22Rv1 (cell line): Measurements from ENCODE around the gene DENND1A.

Experiments used
- H3K27ac ChIP-seq: fragments of 450-650 bp; 2 replicates; pipeline ENCODE4 v1.5.1; 2017
- ZFX ChIP-seq: fragments of 450-650 bp; IDR thresholded peaks from 2 replicates; pipeline ENCODE4 v1.6.1; 2017; ENCODE audit warnings: antibody characterized with exemption, borderline replicate concordance
- TF ChIP-seq, protein P1 (sequence below): fragments of 450-650 bp; IDR thresholded peaks from 2 replicates; pipeline ENCODE4 v1.5.1; 2017; ENCODE audit warnings: mild to moderate bottlenecking

Gene DENND1A

DNA sequence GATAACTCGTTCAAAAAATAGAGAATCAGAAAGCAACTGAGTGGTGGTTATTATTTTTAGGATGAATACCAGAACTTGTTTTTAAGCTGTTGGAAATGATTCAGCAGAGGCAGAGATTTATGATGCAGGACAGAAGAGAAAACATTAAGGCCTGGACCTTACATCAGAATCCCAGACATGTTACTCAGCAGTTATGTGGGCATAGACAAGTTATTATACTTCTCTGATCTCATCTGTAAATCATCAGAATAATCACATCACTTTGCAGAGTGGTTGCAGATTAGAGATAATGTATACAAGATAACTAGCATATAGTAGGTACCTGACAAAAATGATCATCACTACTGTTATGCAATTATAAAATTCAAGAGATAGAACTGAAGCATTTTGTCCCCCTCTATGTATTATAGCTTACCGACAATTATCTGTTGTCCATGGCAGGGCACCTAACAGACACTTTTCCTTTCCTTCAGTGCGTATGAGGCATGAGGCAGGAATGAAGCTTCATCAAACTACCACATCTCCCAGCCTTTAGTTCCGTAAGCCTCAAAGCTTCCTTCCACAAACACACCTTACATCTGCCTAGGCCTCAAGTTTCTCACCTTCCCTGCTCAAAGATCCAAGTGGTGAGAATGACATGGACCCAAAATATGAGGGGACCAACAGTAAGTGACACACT lies 165.9 kb downstream of the DENND1A start:
- no peak for TF ChIP-seq ZFX
- TF ChIP-seq, protein P1, sequence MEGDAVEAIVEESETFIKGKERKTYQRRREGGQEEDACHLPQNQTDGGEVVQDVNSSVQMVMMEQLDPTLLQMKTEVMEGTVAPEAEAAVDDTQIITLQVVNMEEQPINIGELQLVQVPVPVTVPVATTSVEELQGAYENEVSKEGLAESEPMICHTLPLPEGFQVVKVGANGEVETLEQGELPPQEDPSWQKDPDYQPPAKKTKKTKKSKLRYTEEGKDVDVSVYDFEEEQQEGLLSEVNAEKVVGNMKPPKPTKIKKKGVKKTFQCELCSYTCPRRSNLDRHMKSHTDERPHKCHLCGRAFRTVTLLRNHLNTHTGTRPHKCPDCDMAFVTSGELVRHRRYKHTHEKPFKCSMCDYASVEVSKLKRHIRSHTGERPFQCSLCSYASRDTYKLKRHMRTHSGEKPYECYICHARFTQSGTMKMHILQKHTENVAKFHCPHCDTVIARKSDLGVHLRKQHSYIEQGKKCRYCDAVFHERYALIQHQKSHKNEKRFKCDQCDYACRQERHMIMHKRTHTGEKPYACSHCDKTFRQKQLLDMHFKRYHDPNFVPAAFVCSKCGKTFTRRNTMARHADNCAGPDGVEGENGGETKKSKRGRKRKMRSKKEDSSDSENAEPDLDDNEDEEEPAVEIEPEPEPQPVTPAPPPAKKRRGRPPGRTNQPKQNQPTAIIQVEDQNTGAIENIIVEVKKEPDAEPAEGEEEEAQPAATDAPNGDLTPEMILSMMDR, result no peak
- no peak overlapping the region for H3K27ac ChIP-seq

DNA sequence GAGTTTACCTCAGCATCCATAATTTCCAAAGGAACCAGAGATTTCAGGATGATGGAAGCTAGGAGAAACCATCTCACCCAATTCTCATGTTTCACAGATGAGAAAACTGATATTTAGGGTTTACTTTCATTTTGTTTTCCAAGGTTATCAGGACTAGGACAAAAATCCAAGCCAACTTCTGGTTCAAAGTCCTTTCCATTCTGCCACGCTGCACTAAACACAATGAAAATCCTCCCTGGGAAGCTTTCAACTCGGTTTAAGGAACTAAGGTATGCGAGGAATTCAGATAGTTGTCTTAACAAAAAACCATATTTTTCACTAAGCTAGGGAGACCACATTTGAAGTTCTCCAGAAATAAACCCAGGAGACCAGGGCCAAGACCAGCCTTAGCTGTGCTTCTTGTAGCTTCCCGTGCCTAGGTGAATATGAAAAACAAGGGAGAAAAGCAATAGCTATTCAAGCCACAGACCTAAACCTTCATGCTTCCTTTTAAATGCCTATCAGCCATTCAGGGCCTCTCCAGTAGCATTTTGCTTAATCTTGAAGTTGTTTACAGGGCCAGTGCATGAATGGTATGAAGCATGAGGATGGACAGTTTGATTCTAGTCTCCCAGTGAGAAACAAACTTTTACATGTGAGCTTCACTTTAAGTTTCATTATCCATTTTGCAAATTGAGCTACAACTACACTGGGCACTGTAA lies 167.9 kb downstream of the DENND1A start:
- no peak overlapping the region for H3K27ac ChIP-seq
- TF ChIP-seq, protein P1, result no peak
- no peak for TF ChIP-seq ZFX

DNA sequence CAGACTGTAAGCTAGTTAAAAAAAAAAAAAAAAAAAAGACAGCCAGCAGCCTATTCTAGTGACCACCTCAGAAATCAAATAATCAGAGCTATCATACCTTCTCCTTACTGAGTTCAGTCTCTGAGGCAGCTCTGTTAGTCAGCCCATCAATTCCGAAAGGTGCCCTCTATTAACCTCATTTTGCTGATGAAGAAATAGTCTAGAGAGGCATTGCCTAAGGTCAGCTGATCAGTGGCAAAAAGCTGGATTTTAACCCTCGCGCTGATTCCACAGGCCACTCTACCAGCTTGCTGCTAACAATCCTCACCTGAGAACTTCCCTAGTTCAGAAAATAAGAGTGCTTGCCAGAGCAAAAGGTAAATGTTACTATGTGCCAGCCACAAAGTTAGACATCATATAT lies 172.0 kb downstream of the DENND1A start:
- no peak for TF ChIP-seq ZFX
- TF ChIP-seq, protein P1, result no peak
- no peak overlapping the region for H3K27ac ChIP-seq

DNA sequence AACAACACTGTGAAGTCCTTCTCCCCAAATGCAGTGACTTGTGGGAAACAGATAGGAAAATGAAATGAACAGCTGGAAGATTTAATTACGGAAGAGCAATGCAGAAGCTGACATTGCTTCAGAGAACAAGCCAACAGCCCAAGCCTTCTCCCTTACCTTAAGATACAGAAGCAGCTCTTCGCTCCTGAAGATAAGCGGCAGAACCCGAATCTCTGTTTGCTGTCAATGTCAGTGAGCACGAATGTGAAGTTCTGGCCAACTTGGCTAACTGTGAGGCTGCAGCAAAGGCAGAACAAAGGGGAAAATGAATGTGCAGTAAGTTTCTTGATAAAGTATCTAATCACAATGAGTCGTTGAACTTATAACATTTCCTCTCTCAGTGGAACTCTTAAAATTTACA lies 172.4 kb downstream of the DENND1A start:
- no peak overlapping the region for H3K27ac ChIP-seq
- TF ChIP-seq, protein P1, result no peak
- no peak for TF ChIP-seq ZFX

DNA sequence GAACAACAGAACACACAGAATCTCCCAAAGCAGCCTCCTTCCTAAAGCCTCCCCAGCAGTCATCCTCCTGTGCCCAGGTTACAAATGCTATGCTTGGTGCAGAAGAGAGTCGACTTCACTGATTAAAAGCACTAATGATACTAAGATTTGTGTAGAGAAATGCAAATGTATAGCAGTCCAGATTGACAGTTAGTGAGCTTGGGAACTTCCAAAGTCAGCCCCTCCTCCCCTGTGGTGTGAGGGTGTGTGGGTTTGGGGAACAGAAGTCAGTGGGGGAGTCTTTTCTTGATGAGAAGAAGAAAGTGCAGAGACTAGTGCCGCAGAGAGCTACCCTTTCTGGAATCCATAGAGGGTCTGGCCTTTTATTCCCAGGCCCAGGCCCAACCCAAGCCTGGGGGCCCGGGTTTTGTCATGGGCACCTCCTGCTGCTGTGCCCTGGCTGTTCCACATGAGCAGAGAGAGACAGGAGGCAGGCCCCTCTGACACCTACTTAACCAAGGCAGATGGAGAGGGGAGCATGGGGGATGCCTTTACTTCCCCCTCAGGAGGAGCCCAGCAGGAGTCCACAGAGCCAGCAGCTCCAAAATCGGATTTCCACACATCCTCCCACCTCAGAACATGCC lies 173.3 kb downstream of the DENND1A start:
- TF ChIP-seq, protein P1, result no peak
- TF ChIP-seq ZFX, result no peak
- no peak overlapping the region for H3K27ac ChIP-seq

DNA sequence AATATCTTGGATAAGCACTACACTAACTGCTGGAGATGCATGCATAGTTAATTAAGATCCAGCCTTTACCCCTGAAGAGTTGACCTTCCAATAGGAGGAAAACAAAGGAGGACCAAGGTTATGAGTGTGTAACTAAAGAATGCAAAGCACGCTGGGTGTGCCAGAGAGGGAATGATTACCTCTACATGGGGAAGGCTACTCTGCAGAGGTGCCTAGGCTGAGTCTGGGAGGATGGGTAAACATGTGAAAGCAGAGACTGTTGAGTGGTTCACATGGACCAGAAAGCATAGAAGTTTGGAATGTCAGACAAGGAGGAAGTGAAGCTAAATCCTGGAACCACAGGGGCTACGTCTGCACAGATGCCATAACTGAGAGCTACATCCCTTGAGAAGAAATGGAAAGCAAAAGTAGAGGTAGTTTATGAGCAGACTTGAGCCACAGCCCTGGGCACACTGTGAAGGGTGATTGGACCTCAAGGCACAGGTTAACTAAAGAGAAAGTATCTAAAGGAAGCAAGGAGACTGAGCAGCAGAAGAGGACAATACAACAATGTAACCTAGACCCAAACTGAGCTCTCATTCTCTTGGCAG lies 176.2 kb downstream of the DENND1A start:
- TF ChIP-seq, protein P1, result no peak
- TF ChIP-seq ZFX, result no peak

More for the DNA sequence above, 176.2 kb downstream of the DENND1A start:
- H3K27ac ChIP-seq, result no peak overlapping the region
